GM23338 (cell line): ENCODE measurements around the gene TRPM2. TPM values are rescaled to one million over a fixed set of nuclear protein-coding genes. Genes with fewer than 3 reads are reported as not detected.

Source experiments
- ATAC-seq: fragments of 200-7000 bp; cut with Tn5 transposase; 3 replicates; pipeline ENCODE4 v1.9.1; 2020
- DNase-seq: peaks from one replicate; pipeline ENCODE4 v3.0.0-alpha.2; 2015; ENCODE audit warnings: low spot score
- H2AFZ ChIP-seq: fragments of 200-600 bp; sonication (generic); 2 replicates; pipeline ENCODE4 v1.8.0; 2016; ENCODE audit warnings: antibody characterized with exemption, mild to moderate bottlenecking, moderate library complexity
- H3F3A ChIP-seq: fragments of 200-600 bp; sonication (generic); replicated peaks from 2 replicates; pipeline ENCODE4 v1.8.0; 2017; ENCODE audit warnings: antibody characterized with exemption, mixed run types, low read depth
- H3K27ac ChIP-seq: fragments of 200-600 bp; sonication (generic); 2 replicates; pipeline ENCODE4 v1.6.1; 2016; ENCODE audit warnings: low read depth
- H3K27me3 ChIP-seq: fragments of 200-600 bp; sonication (generic); 2 replicates; pipeline ENCODE4 v1.8.0; 2016; ENCODE audit warnings: mild to moderate bottlenecking, mixed run types, moderate library complexity; ENCODE audit not compliant: insufficient read depth
- H3K36me3 ChIP-seq: fragments of 200-600 bp; sonication (generic); 2 replicates; pipeline ENCODE4 v1.8.0; 2016; ENCODE audit warnings: mild to moderate bottlenecking; ENCODE audit not compliant: insufficient read depth
- H3K4me1 ChIP-seq: fragments of 200-600 bp; sonication (generic); 2 replicates; pipeline ENCODE4 v1.8.0; 2016; ENCODE audit warnings: mild to moderate bottlenecking, moderate library complexity; ENCODE audit not compliant: insufficient read depth
- H3K4me2 ChIP-seq: fragments of 200-600 bp; sonication (generic); 2 replicates; pipeline ENCODE4 v1.7.1; 2017; ENCODE audit warnings: mixed run types
- H3K4me3 ChIP-seq: fragments of 200-600 bp; sonication (generic); 2 replicates; pipeline ENCODE4 v1.6.1; 2016; ENCODE audit warnings: mixed run types
- H3K79me2 ChIP-seq: fragments of 200-600 bp; sonication (generic); replicated peaks from 2 replicates; pipeline ENCODE4 v1.8.0; 2017; ENCODE audit warnings: mild to moderate bottlenecking; ENCODE audit not compliant: insufficient read depth
- H3K9me2 ChIP-seq: fragments of 200-600 bp; sonication (generic); 2 replicates; pipeline ENCODE4 v1.8.0; 2017; ENCODE audit not compliant: insufficient read depth
- H4K20me1 ChIP-seq: fragments of 200-600 bp; sonication (generic); replicated peaks from 2 replicates; pipeline ENCODE4 v1.8.0; 2017; ENCODE audit warnings: mild to moderate bottlenecking; ENCODE audit not compliant: insufficient read depth
- H3K27ac Mint-ChIP-seq: 2 replicates; pipeline ENCODE4 v1.8.0; 2020; ENCODE audit warnings: inconsistent platforms, mild to moderate bottlenecking, moderate library complexity, mixed read lengths
- H3K27me3 Mint-ChIP-seq: 3 replicates; pipeline ENCODE4 v1.8.0; 2022; ENCODE audit warnings: low read depth, mild to moderate bottlenecking, moderate library complexity, mixed read lengths, inconsistent platforms; ENCODE audit not compliant: insufficient read depth, poor library complexity
- H3K36me3 Mint-ChIP-seq: 3 replicates; pipeline ENCODE4 v1.8.0; 2021; ENCODE audit warnings: low read depth, mild to moderate bottlenecking, inconsistent platforms, moderate library complexity, mixed read lengths
- H3K4me1 Mint-ChIP-seq: 3 replicates; pipeline ENCODE4 v1.8.0; 2020; ENCODE audit warnings: mild to moderate bottlenecking, inconsistent platforms, mixed read lengths
- H3K4me3 Mint-ChIP-seq: 3 replicates; pipeline ENCODE4 v1.8.0; 2021; ENCODE audit warnings: moderate library complexity, mild to moderate bottlenecking, inconsistent platforms, mixed read lengths
- H3K9me3 Mint-ChIP-seq: 3 replicates; pipeline ENCODE4 v1.8.0; 2020; ENCODE audit warnings: moderate library complexity, mild to moderate bottlenecking, inconsistent platforms, mixed read lengths
- CREB1 ChIP-seq: fragments of 250-450 bp; sonication (Bioruptor Pico); IDR thresholded peaks from 2 replicates; pipeline ENCODE4 v1.5.0; 2020; ENCODE audit warnings: low read depth, mild to moderate bottlenecking, moderate library complexity
- CTCF ChIP-seq, 2 experiments: fragments of 200-600 bp in 1 of 2; sonication (generic) in 1 of 2; conservative IDR thresholded peaks; 2 replicates each; pipeline versions ENCODE4 v1.5.1 to v1.6.1; 2016 to 2017; ENCODE audit warnings: antibody characterized with exemption in 2 of 2, low read depth in 2 of 2, mild to moderate bottlenecking in 2 of 2, moderate library complexity in 1 of 2
- ETS1 ChIP-seq: IDR thresholded peaks from 2 replicates; pipeline ENCODE4 v1.6.1; 2016; ENCODE audit warnings: antibody characterized with exemption
- EZH2 ChIP-seq: fragments of 200-600 bp; sonication (generic); IDR thresholded peaks from one replicate; pipeline ENCODE4 v1.8.0; 2017; ENCODE audit warnings: antibody characterized with exemption, mild to moderate bottlenecking, low read depth; ENCODE audit not compliant: unreplicated experiment
- EZH2phosphoT487 ChIP-seq: fragments of 200-600 bp; sonication (generic); IDR thresholded peaks from one replicate; pipeline ENCODE4 v1.8.1; 2018; ENCODE audit warnings: antibody characterized with exemption; ENCODE audit not compliant: unreplicated experiment
- NANOG ChIP-seq: IDR thresholded peaks from 2 replicates; pipeline ENCODE4 v1.6.1; 2016; ENCODE audit warnings: antibody characterized with exemption, borderline replicate concordance
- POLR2AphosphoS5 ChIP-seq: IDR thresholded peaks from 2 replicates; pipeline ENCODE4 v1.6.1; 2016; ENCODE audit warnings: antibody characterized with exemption, low read depth
- ZNF114 ChIP-seq: fragments of 250-450 bp; sonication (Bioruptor Pico); IDR thresholded peaks from 2 replicates; pipeline ENCODE4 v1.5.0; 2020; ENCODE audit warnings: mild to moderate bottlenecking, moderate library complexity
- ZNF462 ChIP-seq: fragments of 250-450 bp; sonication (Bioruptor Pico); IDR thresholded peaks from 2 replicates; pipeline ENCODE4 v1.5.0; 2020; ENCODE audit warnings: mild to moderate bottlenecking, moderate library complexity
- polyA plus RNA-seq: library from polyadenylated mRNA; unstranded; fragments of >200 nt; fragmentation: Nextera tagmentation; extraction: Ambion mirVana; gene quantifications from 2 replicates; pipeline ENCODE4 v1.2.1, GENCODE V29; 2016
- total RNA-seq: library from RNA; depleted of rRNA; stranded (reverse); fragments of >200 nt; shearing (Covaris generic); gene quantifications from 2 replicates; pipeline ENCODE4 v1.2.3, GENCODE V29; 2014

Gene TRPM2
- total and polyA plus RNA-seq, 2 experiments from 2014 or later: 0.53 to 0.83 TPM

GRCh38 chr21:44450402-44450801 lies 97.0 kb downstream of the TRPM2 start (continued):
- TF ChIP-seq ZNF462 (CRISPR knock-in tag) (no peak), ZNF114 (CRISPR knock-in tag) (no peak), EZH2phosphoT487 (no peak), CTCF (conservative IDR thresholded peaks at IDR 0.05; ENCODE audit: low read depth in 2 of 2) (no peak)

- Histone ChIP-seq H3K36me3 (no peaks in the 10 kb centered on the region), H3F3A (no peaks in the 10 kb centered on the region), H3K27ac (no peak overlapping the region), H3K4me1 (no peaks in the 10 kb centered on the region), H3K4me2 (no peak overlapping the region), H4K20me1 (no peaks in the 10 kb centered on the region), H2AFZ (no peak overlapping the region), H3K79me2 (no peaks in the 10 kb centered on the region), H3K4me3 (no peak overlapping the region), H3K27me3 (no peaks in the 10 kb centered on the region), H3K9me2 (no peaks in the 10 kb centered on the region)
- Mint-ChIP-seq H3K4me1 (peaks cover 6% of the 10 kb centered on the region; the same call in 1 of the 3 replicates), H3K27ac (no peak overlapping the region), H3K4me3 (no peak overlapping the region), H3K27me3 (peaks cover 13% of the 10 kb centered on the region), H3K36me3 (no peaks in the 10 kb centered on the region), H3K9me3 (no peaks in the 10 kb centered on the region)
- ATAC-seq (no peak), DNase-seq (no peak)
- TF ChIP-seq CTCF (conservative IDR thresholded peaks at IDR 0.05; ENCODE audit: low read depth in 2 of 2) (no peak), CREB1 (CRISPR knock-in tag) (no peak), EZH2 (no peak), EZH2phosphoT487 (no peak), ETS1 (no peak), POLR2AphosphoS5 (no peak), NANOG (no peak)
Observed at GRCh38 chr21:44450999-44451398, 97.6 kb downstream of the TRPM2 start.
